ENCODE data around the gene ELL2.
A peak's percentile ranks its signal among the peaks of the same experiment; 100 is the strongest.

Gene ELL2

GRCh38 chr5:95976606-95977005 is 15.0 kb upstream of the ELL2 start:
- no peak for DNase-seq

GRCh38 chr5:95975703-95976102 is 14.1 kb upstream of the ELL2 start:
- no peak for DNase-seq

DNA sequence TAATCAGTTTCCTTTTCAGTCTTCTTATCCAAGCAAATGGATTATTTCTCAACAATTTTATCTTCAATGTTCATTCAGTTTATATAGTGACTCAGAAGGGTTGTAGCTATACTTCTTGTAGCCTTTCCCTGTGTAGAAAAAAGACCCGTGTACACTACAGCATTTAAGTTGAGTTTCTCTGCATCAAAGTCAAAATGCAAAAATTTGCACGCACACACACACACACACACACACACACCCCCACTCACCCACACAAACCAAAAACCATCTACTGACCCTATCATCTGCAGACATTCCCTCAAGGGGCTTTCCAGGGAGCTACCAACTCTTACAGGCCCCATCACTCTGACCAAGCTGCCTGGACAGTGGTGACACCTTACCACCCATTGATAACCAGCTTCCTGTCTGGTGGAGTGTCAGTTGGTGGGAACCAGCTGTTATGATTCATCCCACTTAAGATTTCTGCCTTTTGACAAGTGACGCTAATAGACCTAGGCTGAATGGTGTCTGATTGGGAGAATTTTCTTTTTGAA is 12.2 kb upstream of the ELL2 start:
- DNase-seq, result peak in 1 of 2 experiments; percentile 23

- no peak for DNase-seq
Observed at GRCh38 chr5:95972196-95972595, 10.5 kb upstream of the ELL2 start.

GRCh38 chr5:95970359-95970704 is 8.7 kb upstream of the ELL2 start:
- no peak for DNase-seq

GRCh38 chr5:95969651-95970358 is 8.2 kb upstream of the ELL2 start:
- DNase-seq, result no peak

DNA sequence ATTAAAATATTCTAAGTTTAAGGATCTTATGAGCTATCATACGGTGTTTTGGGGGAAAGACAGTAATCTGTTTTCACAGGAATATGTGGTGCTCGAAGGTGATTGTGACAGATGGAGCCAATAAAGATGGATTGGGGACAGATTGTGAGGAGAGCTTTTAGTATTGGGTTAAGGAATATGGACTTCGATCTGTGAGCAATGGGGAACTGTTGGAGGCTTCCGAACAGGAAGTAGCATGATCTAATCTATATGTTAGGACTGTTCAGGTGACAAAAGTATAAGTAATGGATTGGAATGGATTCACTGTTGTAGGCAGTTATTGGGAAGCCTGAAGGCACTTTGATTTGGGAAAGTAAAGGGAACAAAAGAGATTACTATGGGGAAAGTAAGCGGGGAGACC is 7.4 kb upstream of the ELL2 start:
- DNase-seq, result no peak

DNA sequence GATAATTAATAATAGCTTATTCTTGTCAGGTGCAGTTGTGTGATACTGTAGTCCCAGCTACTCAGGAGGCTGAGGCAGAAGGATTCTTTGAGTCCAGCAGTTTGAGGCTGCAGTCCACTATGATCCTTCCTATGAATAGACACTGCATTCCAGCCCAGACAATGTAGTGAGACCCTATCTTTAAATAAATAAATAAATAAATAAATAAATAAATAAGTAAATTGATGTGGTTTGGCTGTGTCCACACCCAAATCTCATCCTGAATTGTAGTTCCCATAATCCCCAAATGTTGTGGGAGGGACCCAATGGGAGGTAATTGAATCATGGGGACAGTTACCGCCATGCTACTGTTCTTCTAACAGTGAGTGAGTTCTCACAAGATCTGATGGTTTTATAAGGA is 5.6 kb upstream of the ELL2 start:
- no peak for DNase-seq

GRCh38 chr5:95966005-95966404 is 4.4 kb upstream of the ELL2 start:
- no peak for DNase-seq

DNA sequence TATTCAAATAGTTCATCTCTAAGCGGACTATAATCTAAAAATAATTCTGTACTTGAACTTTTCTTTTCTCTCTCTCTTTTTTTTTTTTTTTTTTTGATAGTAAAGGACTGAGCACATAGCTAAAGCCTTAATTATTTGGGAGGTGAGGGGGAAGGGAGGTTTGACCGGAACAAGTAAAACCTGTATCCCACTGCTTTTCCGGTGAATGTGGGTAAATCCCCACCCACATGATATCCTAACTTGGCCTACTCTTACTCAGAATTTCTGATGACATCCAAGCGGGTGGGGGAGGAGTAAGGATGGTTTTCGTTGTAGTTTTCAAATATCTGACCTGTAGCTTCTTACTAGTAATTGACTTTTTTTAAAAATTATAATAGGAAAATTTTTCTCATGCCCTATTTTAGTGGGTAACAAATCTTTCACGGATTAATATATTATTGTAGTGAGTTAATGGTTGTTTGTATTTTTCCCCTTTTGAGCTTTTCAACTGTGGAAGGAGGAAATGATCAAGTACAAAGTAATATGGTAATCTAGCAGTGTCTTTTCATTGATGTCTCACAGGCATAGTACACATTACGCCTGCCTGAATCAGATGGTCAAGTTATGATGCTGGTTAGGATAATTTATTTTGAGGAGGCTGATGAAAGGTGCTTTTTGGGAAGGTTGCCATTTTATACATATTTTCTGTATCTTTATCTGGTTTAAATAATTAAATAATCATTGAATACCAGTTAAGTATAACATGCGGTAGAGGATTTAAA is 2.2 kb upstream of the ELL2 start:
- DNase-seq, result peak; percentile 29 to 34

DNA sequence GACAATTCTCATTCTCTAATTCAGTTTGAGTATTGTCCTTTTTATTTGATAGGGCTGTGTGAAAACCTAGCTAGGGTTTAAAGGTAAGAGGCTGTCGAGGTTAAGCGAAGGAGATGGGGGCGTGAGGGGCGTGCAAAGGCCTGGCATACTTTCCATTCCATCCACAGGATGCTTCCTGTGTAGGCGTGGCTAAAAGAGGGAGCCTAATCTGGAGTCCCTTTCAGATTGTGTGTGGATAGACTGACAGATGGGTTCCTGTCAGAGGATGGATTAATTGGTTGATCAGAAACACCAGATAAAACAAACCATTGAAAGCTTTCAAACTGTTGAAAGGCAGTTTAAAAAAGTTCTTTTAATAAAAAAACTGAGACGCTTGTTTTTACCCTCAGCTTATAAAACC is 1.1 kb upstream of the ELL2 start:
- peak in 1 of 2 experiments; percentile 32 for DNase-seq

- DNase-seq, result no peak
Observed at GRCh38 chr5:95962475-95962773, 773 bp upstream of the ELL2 start.

DNA sequence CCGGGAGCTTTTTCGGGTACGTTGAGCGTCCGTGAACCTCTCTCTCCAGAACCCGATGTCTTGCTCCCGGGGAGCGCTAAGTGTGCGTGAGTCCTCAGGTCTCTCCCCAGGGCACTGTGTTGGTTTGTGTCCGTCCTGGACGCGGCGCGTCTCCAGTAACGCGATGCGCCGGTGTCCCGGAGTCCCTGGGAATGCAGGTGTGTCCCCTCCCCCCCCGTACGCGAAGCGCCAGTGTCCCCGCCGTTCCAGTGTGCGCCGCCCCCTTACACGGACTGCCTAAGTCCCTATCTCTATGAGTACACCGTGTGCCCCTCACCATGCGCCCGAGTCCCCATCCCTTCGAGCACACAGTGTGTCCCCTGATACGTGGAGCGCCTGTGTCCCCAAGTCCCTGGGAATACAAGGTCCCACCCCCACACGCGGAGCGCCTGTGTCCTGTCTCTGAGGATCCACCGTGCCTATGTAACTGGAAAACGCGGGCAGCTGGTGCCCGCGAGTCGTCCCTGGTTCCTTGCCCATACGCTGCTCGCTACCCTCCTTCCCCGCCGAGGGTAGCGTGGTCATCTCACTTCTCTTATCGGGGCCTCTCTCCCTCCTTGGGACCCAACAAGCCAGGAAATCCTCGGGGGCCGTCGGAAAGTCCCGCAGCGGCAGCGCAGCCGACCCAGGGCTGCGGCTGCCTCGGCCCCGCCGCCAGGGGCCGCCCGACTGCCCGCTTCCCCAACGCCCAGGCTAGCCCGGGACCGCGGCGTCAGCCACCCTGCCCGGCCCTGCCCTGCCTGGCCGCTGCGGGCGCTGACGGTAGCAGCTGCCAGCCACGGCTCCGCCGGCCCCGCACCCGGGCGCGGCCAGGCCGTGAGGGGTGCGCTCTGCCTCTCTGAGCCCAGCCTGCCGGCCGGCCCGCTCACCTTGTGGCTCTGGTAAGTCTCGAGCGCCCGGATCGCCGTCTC is 709 bp downstream of the ELL2 start:
- DNase-seq, result peak; percentile 81 to 87

- peak; percentile 22 to 27 for DNase-seq
Observed at GRCh38 chr5:95959888-95960666, 1.6 kb downstream of the ELL2 start.

GRCh38 chr5:95959051-95959887 is 2.4 kb downstream of the ELL2 start:
- peak; percentile 21 to 23 for DNase-seq

GRCh38 chr5:95958310-95959014 is 3.2 kb downstream of the ELL2 start:
- peak in 1 of 2 experiments; percentile 23 for DNase-seq

DNA sequence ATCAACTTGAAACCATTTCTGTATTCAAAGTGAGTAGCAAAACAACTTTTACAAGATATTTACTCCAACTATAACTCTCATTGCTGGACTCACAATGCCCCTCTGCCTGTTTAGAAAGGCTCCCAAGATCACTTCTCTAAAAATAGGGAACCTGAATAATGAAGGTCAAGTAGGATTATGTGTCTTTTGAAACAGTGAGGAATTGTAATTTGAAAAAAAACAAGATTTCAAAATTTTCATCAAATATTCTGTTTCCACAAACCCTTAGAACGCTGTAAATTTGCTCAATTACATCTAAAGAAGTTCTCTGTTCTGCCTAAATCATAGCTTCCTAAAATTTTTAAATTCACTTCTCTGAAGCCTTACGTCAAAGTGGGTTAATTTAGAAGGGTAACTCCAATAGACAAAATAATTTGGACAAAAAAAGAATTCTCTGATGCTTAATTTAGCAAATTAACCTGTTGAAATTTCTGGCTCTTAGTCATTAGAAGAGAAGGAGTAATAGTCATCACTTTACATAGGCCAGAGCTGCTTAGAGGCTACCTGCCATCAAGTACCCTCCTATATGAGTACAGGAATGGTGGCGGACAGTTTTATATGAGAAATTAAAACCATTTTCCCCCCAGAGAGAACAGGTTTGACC is 4.0 kb downstream of the ELL2 start:
- no peak for DNase-seq

- DNase-seq, result no peak
Observed at GRCh38 chr5:95956900-95957293, 4.8 kb downstream of the ELL2 start.

- DNase-seq, result no peak
Observed at GRCh38 chr5:95956021-95956899, 5.4 kb downstream of the ELL2 start.

All from activated T-cell treated with anti-CD3 and anti-CD28 coated beads, Interleukin-2, amount 50 U/mL, for 48 hours (primary cell).